ENCODE data around the gene GABRG3.

GRCh38 chr15:27582726-27583410 lies 611.9 kb downstream of the GABRG3 start:
- TF ChIP-seq CTCF (IDR thresholded peaks at IDR 0.05) (no peak), MAZ (IDR thresholded peaks at IDR 0.05; ENCODE audit: borderline replicate concordance, low read depth, low read length) (no peak)
